Stomach (tissue), 4 donors: ENCODE data around the gene GIPC2.

Experiments
- CTCF ChIP-seq, 7 experiments: fragments of 450-650 bp in 4 of 7; fragments of 200-600 bp in 3 of 7; sonication (generic) in 3 of 7; IDR thresholded peaks; one replicate each; pipeline ENCODE4 v1.5.1; 2016 to 2019; ENCODE audit warnings: antibody characterized with exemption in 7 of 7, control low read depth in 2 of 7, mild to moderate bottlenecking in 1 of 7
- EP300 ChIP-seq: sonication (generic); formaldehyde crosslinking; IDR thresholded peaks from one replicate; pipeline ENCODE4 v1.6.1; 2017; ENCODE audit warnings: antibody characterized with exemption

GRCh38 chr1:78091886-78092285, 46.1 kb downstream of the GIPC2 start:
- TF ChIP-seq CTCF (IDR thresholded peaks at IDR 0.05) (no peak), EP300 (no peak)
